HepG2 (cell line): Measurements from ENCODE around the gene HSPA13. TPM values are rescaled to one million over a fixed set of nuclear protein-coding genes. Genes with fewer than 3 reads are reported as not detected.

ENCODE experiments used
- CCDC6 ChIP-seq: sonication (generic); formaldehyde crosslinking; IDR thresholded peaks from 2 replicates; pipeline ENCODE4 v1.8.1; 2022; ENCODE audit warnings: mild to moderate bottlenecking, missing genetic modification reagents, moderate library complexity
- FOXK1 ChIP-seq: sonication (generic); formaldehyde crosslinking; IDR thresholded peaks from 2 replicates; pipeline ENCODE4 v1.4.0; 2020; ENCODE audit warnings: low read depth, missing genetic modification reagents, borderline replicate concordance
- GFI1 ChIP-seq: sonication (generic); formaldehyde crosslinking; IDR thresholded peaks from 2 replicates; pipeline ENCODE4 v1.5.0; 2020; ENCODE audit warnings: missing genetic modification reagents, mild to moderate bottlenecking, borderline replicate concordance
- MBD4 ChIP-seq: IDR thresholded peaks from 2 replicates; pipeline ENCODE4 v1.6.1; 2012; ENCODE audit warnings: low read length, inconsistent platforms, borderline replicate concordance
- MXI1 ChIP-seq: IDR thresholded peaks from 3 replicates; pipeline ENCODE4 v1.6.1; 2012; ENCODE audit warnings: low read depth, low read length, inconsistent platforms, borderline replicate concordance
- RAD51 ChIP-seq: fragments of 450-650 bp; IDR thresholded peaks from 2 replicates; pipeline ENCODE4 v1.6.1; 2016; ENCODE audit warnings: borderline replicate concordance
- RFX3 ChIP-seq: IDR thresholded peaks from 2 replicates; pipeline ENCODE4 v1.6.1; 2016; ENCODE audit warnings: missing biosample characterization, missing genetic modification reagents
- TARDBP ChIP-seq: sonication (generic); formaldehyde crosslinking; IDR thresholded peaks from 2 replicates; pipeline ENCODE4 v1.8.0; 2022; ENCODE audit warnings: mild to moderate bottlenecking, missing genetic modification reagents
- TOE1 ChIP-seq: sonication (generic); formaldehyde crosslinking; IDR thresholded peaks from 2 replicates; pipeline ENCODE4 v1.4.0; 2020; ENCODE audit warnings: mild to moderate bottlenecking, missing genetic modification reagents
- WIZ ChIP-seq: sonication (generic); formaldehyde crosslinking; IDR thresholded peaks from 2 replicates; pipeline ENCODE4 v1.5.1; 2020; ENCODE audit warnings: mild to moderate bottlenecking, missing genetic modification reagents
- ZBTB38 ChIP-seq: sonication (generic); formaldehyde crosslinking; IDR thresholded peaks from 2 replicates; pipeline ENCODE4 v1.5.1; 2020; ENCODE audit warnings: mild to moderate bottlenecking, missing genetic modification reagents
- ZBTB7A ChIP-seq: sonication (generic); formaldehyde crosslinking; IDR thresholded peaks from 2 replicates; pipeline ENCODE4 v1.8.0; 2022; ENCODE audit warnings: mild to moderate bottlenecking, missing genetic modification reagents
- ZNF138 ChIP-seq: sonication (generic); formaldehyde crosslinking; IDR thresholded peaks from 2 replicates; pipeline ENCODE4 v1.5.0; 2020; ENCODE audit warnings: mild to moderate bottlenecking, low read depth, missing genetic modification reagents
- ZNF253 ChIP-seq: sonication (generic); formaldehyde crosslinking; IDR thresholded peaks from 2 replicates; pipeline ENCODE4 v1.8.0; 2022; ENCODE audit warnings: mild to moderate bottlenecking, missing genetic modification reagents, borderline replicate concordance
- ZNF652 ChIP-seq: IDR thresholded peaks from 2 replicates; pipeline ENCODE4 v1.6.1; 2016; ENCODE audit warnings: low read depth, borderline replicate concordance
- ZNF891 ChIP-seq: sonication (generic); formaldehyde crosslinking; IDR thresholded peaks from 2 replicates; pipeline ENCODE4 v1.5.0; 2020; ENCODE audit warnings: mild to moderate bottlenecking, missing genetic modification reagents
- ZSCAN22 ChIP-seq: sonication (generic); formaldehyde crosslinking; IDR thresholded peaks from 2 replicates; pipeline ENCODE4 v1.4.0; 2020; ENCODE audit warnings: mild to moderate bottlenecking, missing genetic modification reagents
- polyA plus RNA-seq, 8 experiments: library from polyadenylated mRNA; depleted of rRNA in 3 of 8; stranded (reverse) in 7 of 8; unstranded in 1 of 8; fragments of >200 nt; fragmentation: Illumina TruSeq in 4 of 8; extraction: Trizol in 4 of 8; gene quantifications; 2 replicates each; pipeline versions ENCODE4 v1.2.1 to v1.2.3, GENCODE V29; 2011 to 2016; ENCODE audit warnings: low read depth in 4 of 8, missing spikeins in 1 of 8, mixed read lengths in 1 of 8; ENCODE audit not compliant: insufficient read depth in 1 of 8
- total RNA-seq, 5 experiments: library from RNA; depleted of rRNA; stranded (reverse); fragments of >200 nt; fragmentation: Illumina TruSeq; extraction: Trizol; gene quantifications; 2 replicates each; pipeline ENCODE4 v1.2.3, GENCODE V29; 2016; ENCODE audit warnings: low read depth in 1 of 5
- TF ChIP-seq, protein P1 (sequence below): sonication (generic); formaldehyde crosslinking; IDR thresholded peaks from 2 replicates; pipeline ENCODE4 v1.8.1; 2023; ENCODE audit warnings: mild to moderate bottlenecking, inconsistent platforms, moderate library complexity, missing genetic modification reagents, borderline replicate concordance
- TF ChIP-seq, protein P2 (sequence below), 2 experiments: sonication (generic) in 1 of 2; formaldehyde crosslinking in 1 of 2; IDR thresholded peaks; 2 replicates each; pipeline versions ENCODE4 v1.6.1 to v1.9.0; 2014 to 2022; ENCODE audit warnings: antibody characterized with exemption in 1 of 2, borderline replicate concordance in 1 of 2, inconsistent platforms in 1 of 2, low read depth in 1 of 2, missing genetic modification reagents in 1 of 2
- TF ChIP-seq, protein P3 (sequence below): sonication (generic); formaldehyde crosslinking; conservative IDR thresholded peaks from 2 replicates; pipeline ENCODE4 v1.4.0; 2020; ENCODE audit warnings: missing genetic modification reagents

HSPA13 gene
- total and polyA plus RNA-seq, 2 of the 13 experiments (the other 11 are each of a cell fraction or from before 2014, with no cell fraction given), result 21.2 to 28.4 TPM

DNA sequence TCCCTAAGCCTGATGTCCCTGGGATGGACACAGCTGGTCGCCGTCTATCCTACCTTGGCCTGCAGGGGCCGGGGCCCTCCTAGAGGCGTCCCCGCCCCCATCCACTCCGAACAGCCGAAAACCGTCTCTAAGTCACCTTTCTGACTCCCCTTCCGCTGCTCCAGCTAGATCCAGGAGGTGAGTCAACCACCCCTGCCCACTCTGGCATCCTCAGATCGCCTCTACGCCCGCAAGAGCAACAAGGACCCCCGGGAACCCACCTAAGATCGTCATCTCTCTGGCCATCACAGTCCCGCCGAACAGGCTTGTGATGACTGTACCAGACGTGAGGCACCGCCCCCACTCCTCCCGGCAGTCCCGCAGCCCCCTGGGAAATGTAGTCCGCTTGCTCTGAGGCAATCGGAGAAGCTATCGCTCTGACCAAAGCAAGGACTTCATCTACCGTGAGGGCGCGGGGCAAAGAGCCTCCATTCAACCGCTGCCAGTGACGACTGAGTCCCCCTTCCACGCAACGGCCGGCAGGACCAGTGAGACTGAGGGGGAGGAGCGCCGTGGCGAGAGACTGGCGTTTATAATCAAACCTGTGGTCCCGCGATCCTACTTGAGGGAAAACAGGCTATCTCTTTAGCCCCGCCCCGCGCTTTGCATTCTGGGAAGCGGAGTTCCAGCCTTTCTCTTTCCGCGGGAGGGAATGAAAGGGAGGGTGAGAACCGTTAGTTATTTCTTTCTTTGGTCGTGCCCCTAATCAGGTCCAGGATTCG lies at the start of gene HSPA13 (continued):
- TF ChIP-seq, protein P1, sequence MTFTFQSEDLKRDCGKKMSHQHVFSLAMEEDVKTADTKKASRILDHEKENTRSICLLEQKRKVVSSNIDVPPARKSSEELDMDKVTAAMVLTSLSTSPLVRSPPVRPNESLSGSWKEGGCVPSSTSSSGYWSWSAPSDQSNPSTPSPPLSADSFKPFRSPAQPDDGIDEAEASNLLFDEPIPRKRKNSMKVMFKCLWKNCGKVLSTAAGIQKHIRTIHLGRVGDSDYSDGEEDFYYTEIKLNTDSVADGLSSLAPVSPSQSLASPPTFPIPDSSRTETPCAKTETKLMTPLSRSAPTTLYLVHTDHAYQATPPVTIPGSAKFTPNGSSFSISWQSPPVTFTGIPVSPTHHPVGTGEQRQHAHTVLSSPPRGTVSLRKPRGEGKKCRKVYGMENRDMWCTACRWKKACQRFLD (CRISPR knock-in tag), result no peak
- TF ChIP-seq FOXK1 (CRISPR knock-in tag), result peak; percentile 81
- TF ChIP-seq RAD51, result no peak
- TF ChIP-seq GFI1 (CRISPR knock-in tag), result no peak
- no peak for TF ChIP-seq ZSCAN22 (CRISPR knock-in tag)
- TF ChIP-seq MXI1, result no peak; the same call in 2 of the 3 replicates
- no peak for TF ChIP-seq CCDC6
- no peak for TF ChIP-seq ZNF138 (CRISPR knock-in tag)
- TF ChIP-seq, protein P2, sequence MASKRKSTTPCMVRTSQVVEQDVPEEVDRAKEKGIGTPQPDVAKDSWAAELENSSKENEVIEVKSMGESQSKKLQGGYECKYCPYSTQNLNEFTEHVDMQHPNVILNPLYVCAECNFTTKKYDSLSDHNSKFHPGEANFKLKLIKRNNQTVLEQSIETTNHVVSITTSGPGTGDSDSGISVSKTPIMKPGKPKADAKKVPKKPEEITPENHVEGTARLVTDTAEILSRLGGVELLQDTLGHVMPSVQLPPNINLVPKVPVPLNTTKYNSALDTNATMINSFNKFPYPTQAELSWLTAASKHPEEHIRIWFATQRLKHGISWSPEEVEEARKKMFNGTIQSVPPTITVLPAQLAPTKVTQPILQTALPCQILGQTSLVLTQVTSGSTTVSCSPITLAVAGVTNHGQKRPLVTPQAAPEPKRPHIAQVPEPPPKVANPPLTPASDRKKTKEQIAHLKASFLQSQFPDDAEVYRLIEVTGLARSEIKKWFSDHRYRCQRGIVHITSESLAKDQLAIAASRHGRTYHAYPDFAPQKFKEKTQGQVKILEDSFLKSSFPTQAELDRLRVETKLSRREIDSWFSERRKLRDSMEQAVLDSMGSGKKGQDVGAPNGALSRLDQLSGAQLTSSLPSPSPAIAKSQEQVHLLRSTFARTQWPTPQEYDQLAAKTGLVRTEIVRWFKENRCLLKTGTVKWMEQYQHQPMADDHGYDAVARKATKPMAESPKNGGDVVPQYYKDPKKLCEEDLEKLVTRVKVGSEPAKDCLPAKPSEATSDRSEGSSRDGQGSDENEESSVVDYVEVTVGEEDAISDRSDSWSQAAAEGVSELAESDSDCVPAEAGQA (IDR thresholded peaks at IDR 0.05; ENCODE audit: low read depth), result peak; percentile 78
- TF ChIP-seq, protein P2 (CRISPR knock-in tag; IDR thresholded peaks at IDR 0.05; ENCODE audit: borderline replicate concordance), result no peak
- no peak for TF ChIP-seq ZNF652 (CRISPR knock-in tag)
- no peak for TF ChIP-seq RFX3
- TF ChIP-seq TARDBP (CRISPR knock-in tag), result peak; percentile 60; the same call in 1 of the 2 replicates
- TF ChIP-seq WIZ (CRISPR knock-in tag), result peak; percentile 61; the same call in 1 of the 2 replicates
- no peak for TF ChIP-seq ZNF253 (CRISPR knock-in tag)
- TF ChIP-seq ZBTB7A (CRISPR knock-in tag), result no peak
- no peak for TF ChIP-seq MBD4
- no peak for TF ChIP-seq ZBTB38
- no peak; the same call in 1 of the 2 replicates for TF ChIP-seq ZNF891 (CRISPR knock-in tag)
- TF ChIP-seq, protein P3, sequence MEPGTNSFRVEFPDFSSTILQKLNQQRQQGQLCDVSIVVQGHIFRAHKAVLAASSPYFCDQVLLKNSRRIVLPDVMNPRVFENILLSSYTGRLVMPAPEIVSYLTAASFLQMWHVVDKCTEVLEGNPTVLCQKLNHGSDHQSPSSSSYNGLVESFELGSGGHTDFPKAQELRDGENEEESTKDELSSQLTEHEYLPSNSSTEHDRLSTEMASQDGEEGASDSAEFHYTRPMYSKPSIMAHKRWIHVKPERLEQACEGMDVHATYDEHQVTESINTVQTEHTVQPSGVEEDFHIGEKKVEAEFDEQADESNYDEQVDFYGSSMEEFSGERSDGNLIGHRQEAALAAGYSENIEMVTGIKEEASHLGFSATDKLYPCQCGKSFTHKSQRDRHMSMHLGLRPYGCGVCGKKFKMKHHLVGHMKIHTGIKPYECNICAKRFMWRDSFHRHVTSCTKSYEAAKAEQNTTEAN, result no peak
- no peak for TF ChIP-seq TOE1 (CRISPR knock-in tag)
